ENCODE results near the gene TTPAL.

The TTPAL gene

DNA sequence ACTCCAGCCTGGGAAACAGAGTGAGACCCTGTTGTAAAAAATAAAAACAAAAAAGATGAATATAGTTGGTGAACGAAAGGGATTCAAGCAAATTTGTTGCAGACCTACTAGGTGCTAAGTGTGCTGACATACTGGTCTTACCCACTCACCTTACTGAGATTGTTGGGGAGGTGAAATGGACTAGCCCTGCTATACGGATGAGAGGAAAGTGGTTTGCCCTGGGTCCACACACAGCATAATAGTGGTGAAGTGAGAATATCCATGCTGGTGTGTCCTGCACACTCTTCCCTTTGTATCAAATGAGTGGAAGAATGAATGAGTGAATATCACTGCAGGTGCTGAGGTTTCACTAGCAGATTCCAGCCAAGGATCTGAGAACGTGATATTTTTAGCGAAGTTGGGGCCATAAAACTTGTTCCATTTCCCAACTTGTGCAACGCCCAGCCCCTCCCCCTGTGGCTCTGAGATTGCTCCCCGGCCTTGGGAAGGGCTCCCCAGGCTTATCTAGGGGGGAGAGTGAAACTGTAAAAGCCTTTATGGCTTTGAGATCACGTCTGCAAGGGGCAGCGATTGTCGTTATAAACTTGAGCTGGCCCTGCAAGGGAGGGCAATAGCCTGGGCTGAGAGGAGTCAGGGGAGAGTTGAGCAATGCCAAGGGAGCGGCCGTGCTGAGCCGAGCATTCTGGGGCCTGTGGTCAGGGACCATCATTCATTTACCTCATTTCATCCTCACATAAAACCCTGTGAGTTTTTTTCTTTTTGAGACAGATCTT lies 33.2 kb upstream of the TTPAL start:
- DNase-seq: no peak

GRCh38 chr20:44445742-44446710 lies 29.6 kb upstream of the TTPAL start:
- no peak for DNase-seq

GRCh38 chr20:44447827-44448419 lies 27.8 kb upstream of the TTPAL start:
- DNase-seq: no peak

GRCh38 chr20:44448753-44449546 lies 26.7 kb upstream of the TTPAL start:
- DNase-seq: no peak

DNA sequence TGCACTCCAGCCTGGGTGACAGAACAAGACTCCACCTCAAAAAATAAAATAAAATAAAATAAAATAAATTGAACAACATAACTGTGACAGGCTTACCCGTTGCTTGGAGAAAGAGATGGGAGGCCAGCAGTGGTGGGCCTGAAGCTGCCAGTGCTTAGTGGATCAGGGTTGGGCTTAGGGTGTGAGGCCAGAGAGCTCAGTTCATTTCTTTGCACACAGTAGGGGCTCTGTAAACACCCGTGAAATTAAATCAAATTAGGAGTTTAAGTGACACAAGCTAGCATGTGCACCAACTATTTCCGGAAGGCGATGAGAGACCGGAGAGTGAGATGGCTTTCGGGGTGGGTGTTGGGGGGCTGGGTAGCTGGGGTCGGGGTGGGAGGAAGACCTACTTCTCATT lies 25.8 kb upstream of the TTPAL start:
- DNase-seq: no peak

DNA sequence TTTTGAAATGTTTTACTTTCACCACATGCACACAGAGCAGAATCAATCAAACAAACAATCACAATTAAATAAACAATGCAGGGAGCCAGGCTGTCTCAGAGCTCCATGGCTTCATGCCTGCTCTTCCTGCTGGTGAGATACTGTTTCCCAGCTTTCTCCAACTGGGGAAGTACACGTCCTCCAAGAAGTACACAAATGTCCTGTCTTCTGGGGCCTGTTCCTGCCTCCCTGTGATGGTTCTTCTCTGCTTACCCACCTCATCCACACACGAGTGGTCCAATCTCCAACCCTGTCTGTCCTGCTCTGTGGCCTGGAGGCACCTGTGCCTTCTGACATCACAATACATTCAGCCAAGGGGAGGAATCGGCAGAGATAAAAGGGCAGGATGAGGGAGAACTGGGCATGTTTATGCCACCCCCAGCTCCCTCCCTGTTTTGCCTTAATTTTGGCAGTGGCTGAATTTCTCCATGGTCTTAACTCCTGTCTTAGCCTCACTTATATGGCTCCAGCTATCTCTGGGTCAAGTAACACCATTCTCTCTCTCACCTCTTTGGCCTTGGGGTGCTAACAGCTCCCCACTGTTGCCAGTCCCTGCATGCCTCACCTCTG lies 25.3 kb upstream of the TTPAL start:
- DNase-seq: no peak

DNA sequence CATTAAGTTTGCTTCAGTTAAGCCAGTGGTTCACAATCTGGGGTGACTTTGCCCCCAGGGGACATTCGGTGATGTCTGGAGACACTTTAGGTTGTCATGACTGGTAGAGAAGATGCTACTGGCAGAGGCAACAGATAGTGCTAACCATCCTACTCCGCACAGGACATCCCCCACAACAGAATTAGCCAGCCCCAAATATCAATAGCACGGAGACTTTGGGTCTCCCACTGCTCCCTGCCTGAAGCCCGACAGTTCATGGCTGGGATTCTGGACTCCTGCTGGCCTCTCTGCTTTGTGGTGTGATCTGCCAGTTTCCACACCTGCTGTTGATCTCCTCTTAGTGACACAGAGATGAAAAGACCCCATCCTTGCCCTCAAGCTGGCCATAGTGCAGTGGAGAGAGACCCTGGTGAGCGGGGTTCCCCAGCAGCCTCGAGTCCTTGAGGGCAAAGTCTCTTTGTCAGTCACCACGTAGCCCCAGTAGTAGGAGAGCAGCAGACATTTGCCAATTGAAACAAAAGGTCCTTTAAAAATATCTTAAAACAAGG lies 24.7 kb upstream of the TTPAL start:
- DNase-seq: no peak

DNA sequence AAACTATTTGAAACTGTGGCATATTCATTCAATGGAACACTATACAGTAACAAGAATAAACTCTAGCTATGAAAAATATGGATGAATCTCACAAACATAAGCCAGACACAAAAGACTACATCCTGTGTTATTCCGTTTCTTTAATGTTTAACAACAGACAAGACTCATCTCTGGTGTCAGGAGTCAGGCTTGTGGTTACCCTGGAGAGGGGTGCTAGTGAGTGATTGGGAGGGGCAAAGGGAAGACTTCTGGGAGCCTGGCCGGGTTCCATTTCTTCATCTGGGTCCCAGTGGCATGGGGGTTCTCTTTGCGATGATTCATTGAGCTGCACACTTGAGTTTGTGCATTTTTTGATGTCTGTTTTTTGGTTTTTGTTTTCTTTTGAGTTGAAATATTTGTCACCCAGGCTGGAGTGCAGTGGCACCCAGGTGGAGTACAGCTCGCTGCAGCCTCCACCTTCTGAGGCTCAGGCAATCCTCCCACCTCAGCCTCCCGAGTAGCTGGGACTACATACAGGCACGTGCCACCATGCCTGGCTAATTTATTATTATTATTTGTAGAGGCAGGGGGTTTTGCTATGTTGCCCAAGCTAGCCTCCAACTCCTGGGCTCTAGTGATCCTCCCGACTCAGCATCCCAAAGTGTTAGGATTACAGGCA lies 21.2 kb upstream of the TTPAL start:
- no peak for DNase-seq

DNA sequence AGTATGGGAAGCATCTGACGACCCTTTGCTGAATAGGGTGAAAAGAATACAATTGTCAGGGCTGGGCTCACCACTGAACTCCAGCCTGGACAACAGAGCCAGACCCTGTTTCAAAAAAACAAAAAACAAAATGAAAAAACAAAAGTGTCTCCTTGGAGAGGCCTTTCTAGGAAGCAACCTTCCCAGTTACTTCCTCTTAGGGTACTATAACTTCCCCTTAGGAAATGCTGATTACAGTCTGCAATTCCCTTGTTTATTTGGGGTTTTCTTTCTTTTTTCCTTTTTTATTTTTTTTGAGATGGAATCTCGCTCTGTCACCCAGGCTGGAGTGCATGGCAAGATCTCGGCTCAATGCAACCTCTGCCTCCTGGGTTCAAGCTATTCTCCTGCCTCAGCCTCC lies 20.5 kb upstream of the TTPAL start:
- DNase-seq: no peak

GRCh38 chr20:44456611-44457010 lies 19.1 kb upstream of the TTPAL start:
- no peak for DNase-seq

- DNase-seq: no peak
Measured at GRCh38 chr20:44457016-44457415, 18.7 kb upstream of the TTPAL start.

GRCh38 chr20:44459271-44459670 lies 16.4 kb upstream of the TTPAL start:
- DNase-seq: no peak

DNA sequence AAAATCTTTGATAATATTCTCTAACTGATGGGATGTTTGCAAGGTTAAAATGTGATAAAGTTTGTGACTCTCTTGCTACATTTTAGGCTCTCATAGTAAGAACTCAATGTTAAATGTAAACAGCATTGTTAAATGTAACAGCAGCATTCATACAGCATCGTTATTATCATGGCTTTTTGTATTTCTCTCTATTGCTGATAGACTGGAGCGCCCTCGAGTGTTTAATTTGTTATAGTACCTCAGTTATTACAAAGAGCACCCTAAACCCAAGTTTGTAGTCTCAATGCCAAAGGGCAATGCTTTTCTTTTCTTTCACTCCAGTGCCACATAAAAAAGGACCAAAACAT lies 14.9 kb upstream of the TTPAL start:
- no peak for DNase-seq

- DNase-seq: no peak
Measured at GRCh38 chr20:44461142-44461802, 14.4 kb upstream of the TTPAL start.

DNA sequence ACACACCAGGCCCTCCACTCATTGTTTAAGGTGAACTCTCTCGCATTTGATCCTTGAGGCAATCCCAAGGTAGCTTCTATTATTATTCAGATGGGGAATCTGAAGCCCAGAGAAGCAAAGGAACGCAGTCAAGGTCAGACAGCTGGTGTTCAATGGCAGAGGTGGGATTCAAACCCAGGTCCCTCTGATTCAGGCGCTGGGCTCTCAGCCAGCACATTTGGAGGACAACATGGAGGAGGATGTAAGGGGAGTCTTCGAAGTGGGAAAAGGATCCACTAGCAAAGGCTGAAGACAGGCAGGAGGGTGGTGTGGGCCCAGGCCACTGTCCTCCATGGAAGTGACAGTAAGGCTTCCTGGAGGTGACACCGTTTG lies 13.9 kb upstream of the TTPAL start:
- no peak for DNase-seq

- no peak for DNase-seq
Measured at GRCh38 chr20:44463466-44463865, 12.2 kb upstream of the TTPAL start.

DNA sequence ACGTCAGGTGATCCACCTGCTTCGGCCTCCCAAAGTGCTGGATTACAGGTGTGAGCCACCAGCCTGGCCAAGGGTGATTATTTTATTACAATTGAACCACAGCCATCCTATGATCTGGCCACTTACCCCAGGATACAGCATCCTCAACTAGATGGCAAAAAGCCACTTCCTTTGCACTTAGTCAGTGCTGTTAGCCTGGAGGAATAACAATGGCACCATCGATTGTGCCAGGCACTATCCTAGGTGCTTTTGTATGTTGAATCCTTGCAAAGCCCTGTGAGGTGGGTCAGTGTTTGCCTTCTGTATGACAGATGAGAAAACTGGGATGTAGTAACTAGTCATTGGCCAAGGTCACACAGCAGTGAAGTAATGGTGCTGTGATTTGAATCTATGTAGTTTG lies 11.2 kb upstream of the TTPAL start:
- no peak for DNase-seq

- DNase-seq: no peak
Measured at GRCh38 chr20:44465001-44465560, 10.6 kb upstream of the TTPAL start.

DNA sequence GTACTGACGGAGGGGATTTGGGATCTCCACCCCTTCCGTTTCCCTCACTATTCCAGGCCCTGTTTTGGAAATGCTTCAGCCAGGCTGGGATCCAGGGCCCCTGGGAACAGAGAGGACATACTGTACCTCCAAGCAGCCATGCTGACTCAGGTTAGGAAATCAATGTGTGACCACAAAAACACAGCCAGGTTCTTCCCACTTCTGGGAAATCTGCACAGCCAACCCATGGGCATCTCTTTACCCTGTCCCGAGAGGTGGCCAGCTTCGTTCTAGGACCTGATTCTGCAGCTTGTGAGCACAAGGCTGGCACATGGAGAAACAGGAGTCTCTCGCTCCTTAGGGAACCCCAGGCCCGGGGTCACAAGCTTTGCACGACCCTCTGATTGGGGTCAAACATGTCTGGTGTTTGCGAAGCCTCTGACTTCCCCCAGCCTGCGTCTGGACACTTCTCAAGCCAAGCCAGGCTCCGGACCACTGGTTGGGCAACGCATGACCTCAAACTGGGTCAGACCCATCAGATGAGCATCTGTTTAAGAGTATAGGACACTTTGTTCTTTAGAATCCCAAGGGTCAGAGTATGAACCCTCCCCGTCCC lies 8.3 kb upstream of the TTPAL start:
- no peak for DNase-seq

- no peak for DNase-seq
Measured at GRCh38 chr20:44468044-44468782, 7.5 kb upstream of the TTPAL start.

Data from SIG-M5 (cell line).